ENCODE results near the gene ELOVL2. TPM values are rescaled to one million over a fixed set of nuclear protein-coding genes. Genes with fewer than 3 reads are reported as not detected.

The ELOVL2 gene
- total and polyA plus RNA-seq, 2 donors (not counting 1 experiment from before 2014, with no cell fraction given): not detected

GRCh38 chr6:11011787-11012234 is 32.3 kb downstream of the ELOVL2 start:
- no peak overlapping the region for H3K4me3 Mint-ChIP-seq
- CTCF ChIA-PET: no interaction called here
- intact Hi-C loops (cut with micrococcal nuclease): no loop called here
- Histone ChIP-seq H3K9me3 (ENCODE audit: control extremely low read depth in 1 of 3, control insufficient read depth in 2 of 3, insufficient read depth in 1 of 3, low read length in 2 of 3) (no peaks in the 10 kb centered on the region), H3K36me3 (replicated peaks in 1 of 2; ENCODE audit: control extremely low read depth in 1 of 2, control insufficient read depth in 1 of 2, extremely low read depth in 1 of 2, insufficient read depth in 2 of 2, low read length in 1 of 2) (no peaks in the 10 kb centered on the region), H3K9ac (ENCODE audit: low read length) (no peak overlapping the region), H3K27me3 (replicated peaks in 1 of 4; ENCODE audit: control extremely low read depth in 1 of 4, control insufficient read depth in 3 of 4, insufficient read depth in 4 of 4, low read length in 3 of 4) (peaks cover 0 to 4% (median 0%) of the 10 kb centered on the region in 4 experiments), H3K4me2 (replicated peaks; ENCODE audit: low read depth, low read length, poor library complexity, severe bottlenecking) (no peak overlapping the region), H3K27ac (ENCODE audit: low read length in 2 of 2) (no peak overlapping the region), H3K4me3 (ENCODE audit: control extremely low read depth in 1 of 5, extremely low read depth in 1 of 5, insufficient read depth in 1 of 5, low read depth in 2 of 5, low read length in 4 of 5) (no peak overlapping the region), H2AFZ (ENCODE audit: insufficient read depth, low read depth, low read length, poor library complexity, severe bottlenecking) (no peak overlapping the region), H3K79me2 (ENCODE audit: control insufficient read depth, insufficient read depth, low read length) (no peaks in the 10 kb centered on the region), H4K20me1 (ENCODE audit: control insufficient read depth, insufficient read depth, low read length, poor library complexity, severe bottlenecking) (no peaks in the 10 kb centered on the region), H3K4me1 (ENCODE audit: control insufficient read depth in 2 of 2, insufficient read depth in 2 of 2, low read length in 2 of 2) (no peaks in the 10 kb centered on the region)
- H3K9me3 Mint-ChIP-seq (ENCODE audit: insufficient read depth): no peaks in the 10 kb centered on the region
- no peaks in the 10 kb centered on the region for H3K4me1 Mint-ChIP-seq
- TF ChIP-seq CTCF (IDR thresholded peaks at IDR 0.05) (no peak), EZH2 (IDR thresholded peaks at IDR 0.05; ENCODE audit: borderline replicate concordance, insufficient read depth, low read depth, low read length, poor library complexity, severe bottlenecking) (no peak)
- no peak overlapping the region for H3K27ac Mint-ChIP-seq
- POLR2A ChIA-PET: no interaction called here
- 61% methylated on average over 6 of the region's 8 CpGs for WGBS (ENCODE audit: insufficient coverage)
- no peak for ATAC-seq (ENCODE audit: low read depth)
- peaks cover 33% of the 10 kb centered on the region for H3K27me3 Mint-ChIP-seq
- no peak for DNase-seq

- H3K9ac ChIP-seq (ENCODE audit: low read length): no peak overlapping the region
- ChIA-PET POLR2A (no interaction called here), CTCF (no interaction called here)
- H3K27me3 Mint-ChIP-seq: peaks cover 13% of the 10 kb centered on the region
- no peak overlapping the region for H3K27ac ChIP-seq (ENCODE audit: low read length in 2 of 2)
- no peaks in the 10 kb centered on the region for H3K9me3 Mint-ChIP-seq (ENCODE audit: insufficient read depth)
- no peak for ATAC-seq (ENCODE audit: low read depth)
- H3K9me3 ChIP-seq (ENCODE audit: control extremely low read depth in 1 of 3, control insufficient read depth in 2 of 3, insufficient read depth in 1 of 3, low read length in 2 of 3): no peaks in the 10 kb centered on the region
- no peaks in the 10 kb centered on the region for H3K4me1 ChIP-seq (ENCODE audit: control insufficient read depth in 2 of 2, insufficient read depth in 2 of 2, low read length in 2 of 2)
- H2AFZ ChIP-seq (ENCODE audit: insufficient read depth, low read depth, low read length, poor library complexity, severe bottlenecking): no peak overlapping the region
- no peak overlapping the region for H3K4me3 Mint-ChIP-seq
- intact Hi-C loops (cut with micrococcal nuclease): no loop called here
- no peak for TF ChIP-seq CTCF (IDR thresholded peaks at IDR 0.05)
- no peak for TF ChIP-seq EZH2 (IDR thresholded peaks at IDR 0.05; ENCODE audit: borderline replicate concordance, insufficient read depth, low read depth, low read length, poor library complexity, severe bottlenecking)
- H3K36me3 ChIP-seq (replicated peaks in 1 of 2; ENCODE audit: control extremely low read depth in 1 of 2, control insufficient read depth in 1 of 2, extremely low read depth in 1 of 2, insufficient read depth in 2 of 2, low read length in 1 of 2): no peaks in the 10 kb centered on the region
- H3K27me3 ChIP-seq (replicated peaks in 1 of 4; ENCODE audit: control extremely low read depth in 1 of 4, control insufficient read depth in 3 of 4, insufficient read depth in 4 of 4, low read length in 3 of 4): no peaks in the 10 kb centered on the region
- no peak overlapping the region for H3K4me3 ChIP-seq (ENCODE audit: control extremely low read depth in 1 of 5, extremely low read depth in 1 of 5, insufficient read depth in 1 of 5, low read depth in 2 of 5, low read length in 4 of 5)
- WGBS (ENCODE audit: insufficient coverage): 66% methylated on average over 6 of the region's 6 CpGs
- no peaks in the 10 kb centered on the region for H3K79me2 ChIP-seq (ENCODE audit: control insufficient read depth, insufficient read depth, low read length)
- no peak overlapping the region for H3K4me2 ChIP-seq (replicated peaks; ENCODE audit: low read depth, low read length, poor library complexity, severe bottlenecking)
- no peak overlapping the region for H3K27ac Mint-ChIP-seq
- no peak for DNase-seq
- no peaks in the 10 kb centered on the region for H4K20me1 ChIP-seq (ENCODE audit: control insufficient read depth, insufficient read depth, low read length, poor library complexity, severe bottlenecking)
- H3K4me1 Mint-ChIP-seq: no peaks in the 10 kb centered on the region
Observed at GRCh38 chr6:11009353-11009752, 34.8 kb downstream of the ELOVL2 start.

Measured in B cell (primary cell).